GM18502 (cell line): ENCODE measurements around the gene KRTAP10-7.
"Not testable (repeated sequence)": the region's sequence is repeated elsewhere in the genome, so short reads cannot be mapped to it uniquely, and the experiment has no call there.

Experiments used
- ATAC-seq: cut with Tn5 transposase; IDR thresholded peaks from one replicate; pipeline ENCODE4 v1.9.1; 2021; ENCODE audit warnings: mild to moderate bottlenecking; ENCODE audit not compliant: unreplicated experiment, poor library complexity

Gene KRTAP10-7

GRCh38 chr21:44571296-44571695 lies 29.1 kb upstream of the KRTAP10-7 start:
- no peak for ATAC-seq

GRCh38 chr21:44571844-44572782 lies 28.3 kb upstream of the KRTAP10-7 start:
- ATAC-seq, result no peak

DNA sequence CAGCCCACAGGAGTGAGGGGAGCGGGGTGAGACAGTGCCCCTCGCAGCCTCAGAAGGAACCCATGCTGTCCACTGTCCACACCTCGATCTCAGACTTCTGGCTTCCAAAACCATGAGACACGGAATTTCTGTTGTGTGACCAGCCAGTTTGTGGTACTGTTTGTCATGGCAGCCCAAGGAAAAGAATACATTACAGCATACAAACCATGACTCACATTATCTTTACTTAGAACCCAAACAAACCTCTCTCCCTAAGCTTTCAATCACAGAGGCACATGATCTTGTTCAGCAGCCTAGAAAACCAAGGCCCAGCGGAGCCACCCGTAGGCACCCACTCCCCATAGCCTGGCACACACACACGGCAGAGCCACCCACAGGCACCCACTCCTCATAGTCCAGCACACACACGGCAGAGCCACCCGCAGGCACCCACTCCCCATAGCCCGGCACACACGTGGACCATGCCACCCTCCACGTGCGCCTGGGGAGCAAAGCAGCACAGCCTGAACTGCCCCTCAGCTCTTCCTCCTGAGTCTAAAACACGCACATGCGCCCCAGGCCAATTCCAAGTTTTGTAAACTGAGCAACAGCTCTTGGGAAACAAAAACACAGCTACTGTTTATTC lies 27.3 kb upstream of the KRTAP10-7 start:
- no peak for ATAC-seq

GRCh38 chr21:44573630-44574456 lies 26.6 kb upstream of the KRTAP10-7 start, which contains the start of gene KRTAP10-4:
Gene KRTAP10-4 (plus strand): TSS chr21:44573729. CDS start chr21:44573759, 30 bp downstream.
- not testable (repeated sequence) for ATAC-seq

GRCh38 chr21:44574457-44575306 lies 25.7 kb upstream of the KRTAP10-7 start:
- no peak for ATAC-seq

GRCh38 chr21:44575307-44576024 lies 24.9 kb upstream of the KRTAP10-7 start:
- ATAC-seq, result no peak

- no peak for ATAC-seq
These were observed 24.4 kb upstream of the KRTAP10-7 start for GRCh38 chr21:44576025-44576420.

- ATAC-seq, result no peak
These were observed 21.9 kb upstream of the KRTAP10-7 start for GRCh38 chr21:44578371-44579055.

GRCh38 chr21:44579056-44579832 lies 21.2 kb upstream of the KRTAP10-7 start:
- no peak for ATAC-seq

DNA sequence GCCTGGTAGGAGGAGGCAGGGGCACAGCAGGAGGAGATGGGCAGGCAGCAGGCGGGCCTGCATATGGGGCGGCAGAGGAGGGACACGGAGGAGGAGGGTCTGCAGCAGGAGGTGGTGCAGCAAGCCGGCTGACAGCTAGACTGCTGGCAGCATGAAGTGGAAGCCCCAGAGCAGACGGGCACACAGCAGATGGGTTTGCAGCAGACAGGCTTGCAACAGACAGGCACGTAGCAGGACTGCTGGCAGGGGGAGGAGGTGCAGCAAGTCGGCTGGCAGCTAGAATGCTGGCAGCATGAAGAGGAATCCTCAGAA lies 20.6 kb upstream of the KRTAP10-7 start:
- no peak for ATAC-seq

GRCh38 chr21:44580231-44580821 lies 20.1 kb upstream of the KRTAP10-7 start, which contains the start of gene KRTAP10-5:
Gene KRTAP10-5 (minus strand): TSS chr21:44580604. CDS start chr21:44580578, 26 bp downstream.
- ATAC-seq, result not testable (repeated sequence)

GRCh38 chr21:44581158-44581557 lies 19.2 kb upstream of the KRTAP10-7 start:
- ATAC-seq, result no peak

- no peak for ATAC-seq
These were observed 18.3 kb upstream of the KRTAP10-7 start for GRCh38 chr21:44582055-44582454.

DNA sequence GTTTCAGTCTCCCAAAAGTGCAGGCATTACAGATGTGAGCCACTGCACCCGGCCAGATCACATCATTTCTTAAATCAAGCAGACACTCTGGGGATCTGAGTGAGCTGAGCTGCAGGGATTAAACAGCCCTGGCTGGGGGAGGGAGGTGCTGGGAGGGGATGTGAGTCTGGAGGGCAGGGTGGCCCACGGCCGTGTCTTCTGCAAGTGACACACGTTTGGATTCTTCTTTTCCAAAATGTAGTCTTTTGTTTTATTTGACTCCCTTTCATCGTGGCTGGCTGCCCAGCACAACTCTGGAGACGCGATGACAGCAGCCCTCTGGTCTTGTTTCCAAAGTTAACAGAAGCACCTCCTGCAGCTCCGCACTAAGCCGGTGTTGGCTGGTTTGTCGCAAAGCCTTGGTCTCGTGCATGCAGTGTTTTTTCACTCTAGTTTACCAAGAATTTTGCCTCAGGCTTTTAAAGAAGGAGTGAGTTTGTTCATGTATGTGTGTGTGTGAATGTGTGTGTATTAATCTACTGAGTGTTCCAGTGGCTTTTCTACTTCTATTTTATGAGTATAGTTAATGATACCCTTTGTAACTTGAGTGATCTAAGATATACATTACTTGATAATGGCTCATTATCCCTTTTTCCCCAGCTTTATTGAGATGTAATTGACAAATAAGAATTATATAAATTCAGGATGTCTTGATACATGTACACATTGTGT lies 17.2 kb upstream of the KRTAP10-7 start:
- ATAC-seq, result no peak

DNA sequence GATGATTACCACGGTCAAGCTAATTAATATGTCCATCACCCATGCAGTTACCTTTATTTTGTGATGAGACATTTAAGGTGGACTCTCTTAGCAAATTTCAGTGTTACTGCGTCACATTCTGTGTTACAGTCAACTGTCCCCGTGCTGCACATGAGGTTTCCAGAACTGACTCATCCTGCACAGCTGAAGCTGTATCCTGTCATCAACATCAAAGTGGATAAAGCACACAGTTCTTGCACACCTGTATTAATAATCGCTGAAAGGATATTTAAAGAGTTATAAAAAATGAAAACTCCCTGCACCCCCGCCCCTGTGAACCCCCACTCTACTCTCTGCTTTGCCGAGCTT lies 16.6 kb upstream of the KRTAP10-7 start:
- no peak for ATAC-seq

GRCh38 chr21:44585892-44586291 lies 14.5 kb upstream of the KRTAP10-7 start:
- no peak for ATAC-seq

DNA sequence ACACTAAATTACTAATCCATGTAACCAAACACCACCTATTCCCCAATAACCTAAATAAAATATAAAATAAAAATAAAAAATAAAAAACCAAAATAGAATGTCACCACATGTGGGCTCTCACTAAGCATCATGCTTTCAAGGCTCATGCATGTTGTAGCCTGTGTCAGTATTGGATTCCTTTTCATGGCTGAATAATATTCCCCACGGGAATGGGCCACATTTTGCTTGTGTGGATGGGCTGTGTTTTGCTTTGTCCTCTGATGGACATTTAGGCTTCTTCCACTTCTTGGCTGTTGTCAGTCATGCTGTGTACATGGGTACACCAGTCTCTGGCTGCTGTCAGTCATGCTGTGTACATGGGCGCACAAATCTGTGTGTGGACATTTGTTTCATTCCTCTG lies 11.3 kb upstream of the KRTAP10-7 start:
- no peak for ATAC-seq
